Body of pancreas (tissue), 4 donors: ENCODE data around the gene TOGARAM1.

Experiments used
- POLR2A ChIP-seq, 3 donors: fragments of 450-650 bp; IDR thresholded peaks; one replicate each; pipeline ENCODE4 v1.6.1; 2016; ENCODE audit warnings: antibody characterized with exemption in 3 of 3, mild to moderate bottlenecking in 2 of 3
- TF ChIP-seq, protein P1 (sequence below), 7 experiments: fragments of 450-650 bp in 4 of 7; fragments of 200-600 bp in 3 of 7; sonication (generic) in 3 of 7; IDR thresholded peaks; one replicate each; pipeline ENCODE4 v1.5.1; 2016 to 2019; ENCODE audit warnings: antibody characterized with exemption in 7 of 7

GRCh38 chr14:45089813-45090212 is 127.8 kb downstream of the TOGARAM1 start:
- TF ChIP-seq, protein P1, sequence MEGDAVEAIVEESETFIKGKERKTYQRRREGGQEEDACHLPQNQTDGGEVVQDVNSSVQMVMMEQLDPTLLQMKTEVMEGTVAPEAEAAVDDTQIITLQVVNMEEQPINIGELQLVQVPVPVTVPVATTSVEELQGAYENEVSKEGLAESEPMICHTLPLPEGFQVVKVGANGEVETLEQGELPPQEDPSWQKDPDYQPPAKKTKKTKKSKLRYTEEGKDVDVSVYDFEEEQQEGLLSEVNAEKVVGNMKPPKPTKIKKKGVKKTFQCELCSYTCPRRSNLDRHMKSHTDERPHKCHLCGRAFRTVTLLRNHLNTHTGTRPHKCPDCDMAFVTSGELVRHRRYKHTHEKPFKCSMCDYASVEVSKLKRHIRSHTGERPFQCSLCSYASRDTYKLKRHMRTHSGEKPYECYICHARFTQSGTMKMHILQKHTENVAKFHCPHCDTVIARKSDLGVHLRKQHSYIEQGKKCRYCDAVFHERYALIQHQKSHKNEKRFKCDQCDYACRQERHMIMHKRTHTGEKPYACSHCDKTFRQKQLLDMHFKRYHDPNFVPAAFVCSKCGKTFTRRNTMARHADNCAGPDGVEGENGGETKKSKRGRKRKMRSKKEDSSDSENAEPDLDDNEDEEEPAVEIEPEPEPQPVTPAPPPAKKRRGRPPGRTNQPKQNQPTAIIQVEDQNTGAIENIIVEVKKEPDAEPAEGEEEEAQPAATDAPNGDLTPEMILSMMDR (IDR thresholded peaks at IDR 0.05) = no peak
- no peak for TF ChIP-seq POLR2A (IDR thresholded peaks at IDR 0.05)
